Globus pallidus (tissue), 1 donor: ENCODE measurements around the gene PPP1R37.

Experiments used
- DNase-seq: peaks from one replicate; pipeline ENCODE4 v3.0.0-alpha.2; 2015; ENCODE audit warnings: low spot score

PPP1R37 gene

GRCh38 chr19:45153339-45154063 lies 60.5 kb downstream of the PPP1R37 start:
- DNase-seq: peak; percentile 48

- DNase-seq: no peak
Observed at GRCh38 chr19:45154064-45154827, 61.3 kb downstream of the PPP1R37 start.

GRCh38 chr19:45156011-45156630 lies 63.1 kb downstream of the PPP1R37 start:
- DNase-seq: no peak

GRCh38 chr19:45156751-45157150 lies 63.8 kb downstream of the PPP1R37 start:
- no peak for DNase-seq

GRCh38 chr19:45158503-45159209 lies 65.7 kb downstream of the PPP1R37 start:
- DNase-seq: no peak

- no peak for DNase-seq
Observed at GRCh38 chr19:45159210-45159970, 66.4 kb downstream of the PPP1R37 start.

GRCh38 chr19:45159971-45160324 lies 67.0 kb downstream of the PPP1R37 start:
- DNase-seq: no peak

- DNase-seq: no peak
Observed at GRCh38 chr19:45160870-45161737, 68.1 kb downstream of the PPP1R37 start, which contains the start of gene NKPD1. NKPD1 (minus strand) TSS chr19:45160982; CDS start chr19:45160150, 832 bp downstream.

- DNase-seq: no peak
Observed at GRCh38 chr19:45161738-45162607, 69.0 kb downstream of the PPP1R37 start.

- no peak for DNase-seq
Observed at GRCh38 chr19:45162608-45163143, 69.7 kb downstream of the PPP1R37 start.

- no peak for DNase-seq
Observed at GRCh38 chr19:45163156-45163555, 70.2 kb downstream of the PPP1R37 start.

- DNase-seq: no peak
Observed at GRCh38 chr19:45163751-45164460, 70.9 kb downstream of the PPP1R37 start.

- DNase-seq: no peak
Observed at GRCh38 chr19:45164577-45165335, 71.8 kb downstream of the PPP1R37 start.

- DNase-seq: no peak
Observed at GRCh38 chr19:45166723-45167252, 73.8 kb downstream of the PPP1R37 start.

- DNase-seq: no peak
Observed at GRCh38 chr19:45168767-45169351, 75.9 kb downstream of the PPP1R37 start.

- DNase-seq: no peak
Observed at GRCh38 chr19:45169602-45170001, 76.6 kb downstream of the PPP1R37 start.
